Measurements from ENCODE around the gene XPNPEP1.

XPNPEP1 gene

GRCh38 chr10:109845308-109845707, 78.0 kb downstream of the XPNPEP1 start:
- H3K27me3 ChIP-seq (ENCODE audit: control insufficient read depth, insufficient read depth, low read length): no peaks in the 10 kb centered on the region

DNA sequence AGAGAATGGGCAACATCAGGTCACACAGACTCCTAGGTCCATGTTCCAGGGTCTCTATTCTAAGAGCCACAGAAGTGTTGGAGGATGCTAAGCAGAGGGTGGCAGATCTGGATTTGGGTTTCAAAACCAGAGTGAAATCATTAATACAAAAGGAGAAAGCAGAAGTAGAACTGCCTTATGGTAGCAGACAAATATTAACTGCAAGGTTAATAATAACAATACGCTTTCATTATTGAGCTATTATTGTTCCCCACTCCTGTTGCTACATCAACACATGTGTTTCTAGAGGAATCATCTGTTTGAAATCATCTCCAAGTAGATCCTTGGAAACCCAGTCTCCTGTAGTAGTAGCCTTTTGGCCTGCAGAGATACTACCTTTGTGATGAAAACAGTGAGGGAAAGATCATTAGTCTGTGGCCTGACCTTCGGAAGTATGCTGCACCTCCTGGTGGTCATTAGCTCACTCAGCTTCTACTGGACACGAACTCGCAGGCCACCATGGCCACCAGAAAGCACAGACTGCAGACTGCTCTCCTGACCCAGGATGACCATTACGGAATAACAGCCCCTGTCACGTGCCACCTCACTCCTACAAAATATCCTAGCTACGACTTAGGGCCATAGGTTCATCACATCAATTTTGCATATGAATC, 84.6 kb downstream of the XPNPEP1 start:
- no peak overlapping the region for H3K4me3 ChIP-seq (ENCODE audit: low read depth, low read length)
- H3K27me3 ChIP-seq (ENCODE audit: control insufficient read depth, insufficient read depth, low read length): no peaks in the 10 kb centered on the region
- no peaks in the 10 kb centered on the region for H3K9me3 ChIP-seq (ENCODE audit: control insufficient read depth, insufficient read depth, low read length)
- no peak overlapping the region for H3K9ac ChIP-seq (ENCODE audit: low read depth, low read length)
- no peaks in the 10 kb centered on the region for H3K4me1 ChIP-seq (ENCODE audit: control insufficient read depth, insufficient read depth, low read length)
- no peaks in the 10 kb centered on the region for H3K36me3 ChIP-seq (ENCODE audit: control insufficient read depth, insufficient read depth, low read length)

More at GRCh38 chr10:109845308-109845707, 78.0 kb downstream of the XPNPEP1 start:
- no peaks in the 10 kb centered on the region for H3K4me1 ChIP-seq (ENCODE audit: control insufficient read depth, insufficient read depth, low read length)
- no peaks in the 10 kb centered on the region for H3K36me3 ChIP-seq (ENCODE audit: control insufficient read depth, insufficient read depth, low read length)
- no peak overlapping the region for H3K4me3 ChIP-seq (ENCODE audit: low read depth, low read length)
- H3K9me3 ChIP-seq (ENCODE audit: control insufficient read depth, insufficient read depth, low read length): no peaks in the 10 kb centered on the region
- H3K9ac ChIP-seq (ENCODE audit: low read depth, low read length): no peak overlapping the region

DNA sequence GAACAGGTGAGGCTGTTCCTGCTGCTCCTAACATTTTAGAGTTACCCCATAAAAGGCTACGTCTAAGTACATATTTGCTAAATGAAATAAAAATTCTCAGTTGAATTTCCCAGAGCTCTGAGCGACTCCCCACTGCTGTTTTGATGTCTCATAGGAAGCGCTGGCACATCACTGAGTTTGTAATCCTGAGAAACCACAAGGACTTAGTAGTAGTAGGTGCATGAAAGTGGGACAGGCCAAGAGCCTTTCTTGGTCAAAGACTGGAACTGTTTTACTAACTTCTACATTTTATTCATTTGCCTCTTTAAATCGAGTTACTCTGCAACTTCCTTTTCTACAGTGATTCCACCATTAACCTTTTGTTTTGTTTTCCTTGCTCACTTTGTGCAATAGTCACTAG, 85.9 kb downstream of the XPNPEP1 start:
- Histone ChIP-seq H3K36me3 (ENCODE audit: control insufficient read depth, insufficient read depth, low read length) (no peaks in the 10 kb centered on the region), H3K9me3 (ENCODE audit: control insufficient read depth, insufficient read depth, low read length) (no peaks in the 10 kb centered on the region), H3K9ac (ENCODE audit: low read depth, low read length) (no peak overlapping the region), H3K4me1 (ENCODE audit: control insufficient read depth, insufficient read depth, low read length) (no peaks in the 10 kb centered on the region), H3K27me3 (ENCODE audit: control insufficient read depth, insufficient read depth, low read length) (no peaks in the 10 kb centered on the region), H3K4me3 (ENCODE audit: low read depth, low read length) (no peak overlapping the region)

DNA sequence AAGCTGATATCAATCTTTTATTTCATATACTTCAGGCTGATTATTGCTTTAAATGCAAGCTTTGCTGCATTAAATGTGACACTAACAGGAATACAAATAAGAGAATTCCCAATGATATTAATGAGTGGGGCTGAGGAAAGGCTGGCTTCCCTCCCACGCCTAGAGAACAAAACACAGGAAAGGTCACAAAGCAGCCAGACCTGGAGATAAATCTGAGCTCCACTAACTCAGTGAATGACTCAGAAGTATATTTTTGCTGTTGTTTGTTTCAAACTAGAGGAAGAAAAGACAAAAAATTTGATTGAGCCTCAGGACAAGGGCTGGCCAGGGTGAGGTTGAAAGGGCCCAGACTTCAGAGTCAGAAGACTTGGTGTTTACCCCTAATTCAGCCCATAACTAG, 88.1 kb downstream of the XPNPEP1 start:
- Histone ChIP-seq H3K4me3 (ENCODE audit: low read depth, low read length) (no peak overlapping the region), H3K36me3 (ENCODE audit: control insufficient read depth, insufficient read depth, low read length) (no peaks in the 10 kb centered on the region), H3K9ac (ENCODE audit: low read depth, low read length) (no peak overlapping the region), H3K4me1 (ENCODE audit: control insufficient read depth, insufficient read depth, low read length) (no peaks in the 10 kb centered on the region), H3K27me3 (ENCODE audit: control insufficient read depth, insufficient read depth, low read length) (no peaks in the 10 kb centered on the region), H3K9me3 (ENCODE audit: control insufficient read depth, insufficient read depth, low read length) (no peaks in the 10 kb centered on the region)

GRCh38 chr10:109831846-109832245, 91.5 kb downstream of the XPNPEP1 start:
- Histone ChIP-seq H3K9me3 (ENCODE audit: control insufficient read depth, insufficient read depth, low read length) (no peaks in the 10 kb centered on the region), H3K36me3 (ENCODE audit: control insufficient read depth, insufficient read depth, low read length) (no peaks in the 10 kb centered on the region), H3K4me1 (ENCODE audit: control insufficient read depth, insufficient read depth, low read length) (no peaks in the 10 kb centered on the region), H3K27me3 (ENCODE audit: control insufficient read depth, insufficient read depth, low read length) (no peaks in the 10 kb centered on the region), H3K9ac (ENCODE audit: low read depth, low read length) (no peak overlapping the region), H3K4me3 (ENCODE audit: low read depth, low read length) (no peak overlapping the region)

DNA sequence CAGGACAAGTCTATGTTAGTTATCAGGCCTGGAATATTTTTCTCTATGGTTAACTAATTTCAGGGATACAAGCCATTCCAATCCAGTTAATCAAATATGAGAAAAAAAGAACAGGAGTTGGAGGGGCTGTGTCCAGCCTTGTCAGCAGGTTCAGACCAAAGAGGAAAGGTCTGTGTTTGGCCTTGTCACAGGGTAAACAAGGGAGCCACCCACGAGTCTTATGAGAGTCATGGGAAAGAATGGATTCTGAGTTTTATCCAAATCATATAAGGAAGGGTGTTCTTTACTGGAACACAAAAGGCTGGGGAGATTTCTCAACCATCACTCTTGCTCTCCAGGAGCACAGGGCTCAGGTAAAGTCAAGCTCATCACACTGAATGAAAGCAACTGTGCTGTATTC, 99.1 kb downstream of the XPNPEP1 start:
- H3K27me3 ChIP-seq (ENCODE audit: control insufficient read depth, insufficient read depth, low read length): no peaks in the 10 kb centered on the region
- H3K4me3 ChIP-seq (ENCODE audit: low read depth, low read length): no peak overlapping the region
- no peaks in the 10 kb centered on the region for H3K36me3 ChIP-seq (ENCODE audit: control insufficient read depth, insufficient read depth, low read length)
- H3K9ac ChIP-seq (ENCODE audit: low read depth, low read length): no peak overlapping the region
- H3K9me3 ChIP-seq (ENCODE audit: control insufficient read depth, insufficient read depth, low read length): no peaks in the 10 kb centered on the region
- no peaks in the 10 kb centered on the region for H3K4me1 ChIP-seq (ENCODE audit: control insufficient read depth, insufficient read depth, low read length)

GRCh38 chr10:109823196-109823595, 100.1 kb downstream of the XPNPEP1 start:
- Histone ChIP-seq H3K9ac (ENCODE audit: low read depth, low read length) (no peak overlapping the region), H3K4me3 (ENCODE audit: low read depth, low read length) (no peak overlapping the region), H3K36me3 (ENCODE audit: control insufficient read depth, insufficient read depth, low read length) (no peaks in the 10 kb centered on the region), H3K9me3 (ENCODE audit: control insufficient read depth, insufficient read depth, low read length) (no peaks in the 10 kb centered on the region), H3K27me3 (ENCODE audit: control insufficient read depth, insufficient read depth, low read length) (no peaks in the 10 kb centered on the region), H3K4me1 (ENCODE audit: control insufficient read depth, insufficient read depth, low read length) (no peaks in the 10 kb centered on the region)

DNA sequence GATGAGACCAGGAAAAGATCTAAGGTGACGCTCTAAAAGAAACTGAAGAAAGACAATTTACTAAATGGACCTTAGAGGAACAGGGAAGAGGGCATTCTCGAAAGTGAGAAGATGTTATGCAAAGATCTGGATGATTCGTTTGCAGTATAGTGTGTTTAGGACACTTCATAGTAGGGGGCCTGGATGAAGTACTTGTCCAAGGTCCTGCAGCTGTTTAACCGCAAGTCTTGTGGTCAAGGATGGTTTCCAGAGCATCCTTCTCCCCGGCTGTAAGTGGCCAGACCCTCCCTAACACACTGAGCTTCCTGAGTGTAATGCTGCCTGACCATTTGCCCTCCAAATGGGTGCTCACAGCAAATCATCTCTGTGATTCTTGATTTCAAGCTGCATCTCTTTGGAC, 101.6 kb downstream of the XPNPEP1 start:
- no peaks in the 10 kb centered on the region for H3K36me3 ChIP-seq (ENCODE audit: control insufficient read depth, insufficient read depth, low read length)

GRCh38 chr10:109820620-109821405, 102.5 kb downstream of the XPNPEP1 start:
- Histone ChIP-seq H3K9me3 (ENCODE audit: control insufficient read depth, insufficient read depth, low read length) (no peaks in the 10 kb centered on the region), H3K4me3 (ENCODE audit: low read depth, low read length) (no peak overlapping the region), H3K27me3 (ENCODE audit: control insufficient read depth, insufficient read depth, low read length) (no peaks in the 10 kb centered on the region), H3K9ac (ENCODE audit: low read depth, low read length) (no peak overlapping the region), H3K4me1 (ENCODE audit: control insufficient read depth, insufficient read depth, low read length) (no peaks in the 10 kb centered on the region), H3K36me3 (ENCODE audit: control insufficient read depth, insufficient read depth, low read length) (no peaks in the 10 kb centered on the region)

More for the DNA sequence above, 101.6 kb downstream of the XPNPEP1 start:
- Histone ChIP-seq H3K9ac (ENCODE audit: low read depth, low read length) (no peak overlapping the region), H3K27me3 (ENCODE audit: control insufficient read depth, insufficient read depth, low read length) (no peaks in the 10 kb centered on the region), H3K9me3 (ENCODE audit: control insufficient read depth, insufficient read depth, low read length) (no peaks in the 10 kb centered on the region), H3K4me1 (ENCODE audit: control insufficient read depth, insufficient read depth, low read length) (no peaks in the 10 kb centered on the region), H3K4me3 (ENCODE audit: low read depth, low read length) (no peak overlapping the region)

DNA sequence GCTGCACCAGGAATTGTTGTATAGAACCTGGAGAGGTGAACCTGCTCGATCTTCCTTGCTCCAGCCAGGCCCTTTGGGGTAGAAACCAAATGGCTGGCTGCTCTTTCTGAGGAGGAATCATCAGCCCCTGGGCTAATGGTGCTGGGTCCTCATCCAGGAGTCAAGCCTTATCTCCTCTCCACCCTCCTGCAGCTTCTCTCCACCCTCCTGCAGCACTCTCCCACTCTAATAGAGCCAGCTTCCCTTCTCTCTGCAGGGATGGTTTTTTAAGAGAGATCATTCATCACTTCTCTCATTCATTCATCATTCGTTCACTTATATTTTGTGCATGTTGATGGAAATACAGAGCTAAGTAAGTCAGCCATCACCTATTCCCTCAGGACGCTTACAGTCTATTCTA, 103.5 kb downstream of the XPNPEP1 start:
- no peak overlapping the region for H3K4me3 ChIP-seq (ENCODE audit: low read depth, low read length)
- no peaks in the 10 kb centered on the region for H3K36me3 ChIP-seq (ENCODE audit: control insufficient read depth, insufficient read depth, low read length)
- H3K27me3 ChIP-seq (ENCODE audit: control insufficient read depth, insufficient read depth, low read length): no peaks in the 10 kb centered on the region
- H3K9ac ChIP-seq (ENCODE audit: low read depth, low read length): no peak overlapping the region
- no peaks in the 10 kb centered on the region for H3K4me1 ChIP-seq (ENCODE audit: control insufficient read depth, insufficient read depth, low read length)
- H3K9me3 ChIP-seq (ENCODE audit: control insufficient read depth, insufficient read depth, low read length): no peaks in the 10 kb centered on the region
